HEK293T (cell line): Measurements from ENCODE around the gene TKFC.

ENCODE experiments used
- CTCF ChIA-PET: fragments of 350-600 bp; formaldehyde crosslinking; extraction: SDS; loops from one replicate; lab custom pipeline; 2021; ENCODE audit warnings: antibody characterized with exemption, inconsistent platforms; lab: Yijun Ruan, JAX
- POLR2A ChIA-PET: fragments of 350-600 bp; formaldehyde crosslinking; extraction: SDS; loops from one replicate; lab custom pipeline; 2020; ENCODE audit warnings: antibody characterized with exemption, inconsistent platforms; lab: Yijun Ruan, JAX
- DNase-seq: peaks from one replicate; pipeline ENCODE4 v3.0.0; 2012; ENCODE audit warnings: mixed read lengths; ENCODE audit errors: extremely low spot score
- ARNT ChIP-seq: fragments of 450-650 bp; IDR thresholded peaks from 2 replicates; pipeline ENCODE4 v1.6.1; 2017; ENCODE audit warnings: mild to moderate bottlenecking
- BHLHE40 ChIP-seq: fragments of 450-650 bp; IDR thresholded peaks from 2 replicates; pipeline ENCODE4 v1.6.1; 2016; ENCODE audit warnings: mild to moderate bottlenecking, moderate library complexity, borderline replicate concordance
- CTBP1 ChIP-seq: fragments of 450-650 bp; IDR thresholded peaks from 2 replicates; pipeline ENCODE4 v1.6.1; 2016; ENCODE audit warnings: borderline replicate concordance
- ELF4 ChIP-seq: fragments of 450-650 bp; IDR thresholded peaks from 2 replicates; pipeline ENCODE4 v1.6.1; 2017; ENCODE audit warnings: antibody characterized with exemption
- FOXA1 ChIP-seq: fragments of 450-650 bp; IDR thresholded peaks from 2 replicates; pipeline ENCODE4 v1.6.1; 2016; ENCODE audit warnings: mild to moderate bottlenecking
- FOXK2 ChIP-seq: fragments of 450-650 bp; IDR thresholded peaks from 2 replicates; pipeline ENCODE4 v1.6.1; 2016; ENCODE audit warnings: mild to moderate bottlenecking
- FOXM1 ChIP-seq: fragments of 450-650 bp; IDR thresholded peaks from 2 replicates; pipeline ENCODE4 v1.6.1; 2017; ENCODE audit warnings: mild to moderate bottlenecking, borderline replicate concordance
- HDGF ChIP-seq: fragments of 450-650 bp; IDR thresholded peaks from 2 replicates; pipeline ENCODE4 v1.6.1; 2017; ENCODE audit warnings: antibody characterized with exemption, borderline replicate concordance
- L3MBTL2 ChIP-seq: fragments of 450-650 bp; conservative IDR thresholded peaks from 2 replicates; pipeline ENCODE4 v1.6.1; 2016; ENCODE audit warnings: mild to moderate bottlenecking
- LEF1 ChIP-seq: fragments of 450-650 bp; IDR thresholded peaks from 2 replicates; pipeline ENCODE4 v1.6.1; 2017; ENCODE audit warnings: mild to moderate bottlenecking, borderline replicate concordance
- NFRKB ChIP-seq: fragments of 450-650 bp; IDR thresholded peaks from 2 replicates; pipeline ENCODE4 v1.6.1; 2016; ENCODE audit warnings: mild to moderate bottlenecking, moderate library complexity
- SP1 ChIP-seq: fragments of 450-650 bp; IDR thresholded peaks from 2 replicates; pipeline ENCODE4 v1.6.1; 2017
- SUZ12 ChIP-seq: fragments of 450-650 bp; IDR thresholded peaks from 2 replicates; pipeline ENCODE4 v1.6.1; 2016; ENCODE audit warnings: mild to moderate bottlenecking
- TARDBP ChIP-seq: fragments of 450-650 bp; IDR thresholded peaks from 2 replicates; pipeline ENCODE4 v1.6.1; 2016
- ZNF384 ChIP-seq: fragments of 450-650 bp; IDR thresholded peaks from 2 replicates; pipeline ENCODE4 v1.6.1; 2016
- TF ChIP-seq, protein P1 (sequence below): fragments of 450-650 bp; IDR thresholded peaks from 2 replicates; pipeline ENCODE4 v1.6.1; 2016

TKFC gene

DNA sequence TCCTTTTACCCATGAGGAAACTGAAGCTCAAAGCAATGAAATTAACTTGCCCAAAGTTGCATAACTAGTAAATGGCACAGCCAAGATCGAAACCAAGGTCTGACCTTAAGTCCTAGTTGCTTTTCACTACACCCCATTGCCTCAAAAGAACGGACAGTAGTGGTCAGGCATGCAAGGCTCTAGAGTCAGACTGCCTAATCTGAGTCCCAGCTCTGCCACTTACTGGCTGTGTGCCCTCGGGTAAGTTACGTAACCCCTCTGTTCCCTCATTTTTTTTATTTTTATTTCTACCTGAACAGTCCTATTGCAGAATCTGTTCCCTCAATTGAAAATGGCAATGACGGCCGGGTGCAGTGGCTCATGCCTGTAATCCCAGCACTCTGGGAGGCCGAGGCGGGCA lies 19.0 kb downstream of the TKFC start:
- TF ChIP-seq BHLHE40: no peak
- TF ChIP-seq SUZ12: no peak
- no peak for TF ChIP-seq ZNF384
- no peak for TF ChIP-seq FOXA1
- no peak for TF ChIP-seq LEF1
- TF ChIP-seq SP1: no peak
- TF ChIP-seq NFRKB: no peak
- TF ChIP-seq ELF4: no peak
- no peak for TF ChIP-seq TARDBP
- no peak for TF ChIP-seq FOXK2
- TF ChIP-seq L3MBTL2: no peak
- TF ChIP-seq ARNT: no peak
- TF ChIP-seq CTBP1: no peak
- no peak for TF ChIP-seq FOXM1
- TF ChIP-seq, protein P1, sequence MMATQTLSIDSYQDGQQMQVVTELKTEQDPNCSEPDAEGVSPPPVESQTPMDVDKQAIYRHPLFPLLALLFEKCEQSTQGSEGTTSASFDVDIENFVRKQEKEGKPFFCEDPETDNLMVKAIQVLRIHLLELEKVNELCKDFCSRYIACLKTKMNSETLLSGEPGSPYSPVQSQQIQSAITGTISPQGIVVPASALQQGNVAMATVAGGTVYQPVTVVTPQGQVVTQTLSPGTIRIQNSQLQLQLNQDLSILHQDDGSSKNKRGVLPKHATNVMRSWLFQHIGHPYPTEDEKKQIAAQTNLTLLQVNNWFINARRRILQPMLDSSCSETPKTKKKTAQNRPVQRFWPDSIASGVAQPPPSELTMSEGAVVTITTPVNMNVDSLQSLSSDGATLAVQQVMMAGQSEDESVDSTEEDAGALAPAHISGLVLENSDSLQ: no peak
- no peak for TF ChIP-seq HDGF
- DNase-seq: no peak
- ChIA-PET POLR2A (interaction anchor here (0.6 to 5.3 kb wide), 2 partner anchors 9 to 17 kb away, joined by 3 to 50 read pairs; partner anchors contain the start of genes CYB561A3 and TMEM138), CTCF (no interaction called here)

- ChIA-PET POLR2A (interaction anchor here (1.0 kb wide), 1 partner anchor 10 kb away, joined by 3 read pairs; no protein-coding TSS in a partner anchor), CTCF (interaction anchor here (2.1 kb wide), 1 partner anchor 17 kb away, joined by 8 read pairs; no protein-coding TSS in a partner anchor)
- no peak for DNase-seq
- TF ChIP-seq HDGF: no peak
- TF ChIP-seq LEF1: no peak
- TF ChIP-seq ELF4: no peak
- TF ChIP-seq FOXM1: no peak
- no peak for TF ChIP-seq FOXA1
- no peak for TF ChIP-seq SP1
- TF ChIP-seq L3MBTL2: no peak
- TF ChIP-seq NFRKB: no peak
- TF ChIP-seq ARNT: no peak
- TF ChIP-seq FOXK2: no peak
- TF ChIP-seq BHLHE40: no peak
- TF ChIP-seq CTBP1: no peak
- TF ChIP-seq TARDBP: no peak
- no peak for TF ChIP-seq ZNF384
Observed at GRCh38 chr11:61353131-61354067, 20.4 kb downstream of the TKFC start.

- POLR2A ChIA-PET: no interaction called here
- CTCF ChIA-PET: interaction anchor here (0.6 to 2.1 kb wide), 2 partner anchors 18 to 77 kb away, joined by 8 read pairs; no protein-coding TSS in a partner anchor
- DNase-seq: no peak
Observed at GRCh38 chr11:61354208-61354607, 21.2 kb downstream of the TKFC start.

GRCh38 chr11:61356706-61357105 lies 23.7 kb downstream of the TKFC start:
- ChIA-PET POLR2A (no interaction called here), CTCF (interaction anchor here (0.6 kb wide), 1 partner anchor 60 kb away, joined by 3 read pairs; no protein-coding TSS in a partner anchor)
- TF ChIP-seq LEF1 (no peak), CTBP1 (no peak), FOXK2 (no peak), NFRKB (no peak), FOXA1 (no peak), FOXM1 (no peak), TARDBP (no peak), ZNF384 (no peak), HDGF (no peak), ARNT (no peak)
- TF ChIP-seq, protein P1: no peak
- DNase-seq: no peak

More at GRCh38 chr11:61354208-61354607, 21.2 kb downstream of the TKFC start:
- TF ChIP-seq SP1 (no peak), ARNT (no peak), FOXK2 (no peak)

DNA sequence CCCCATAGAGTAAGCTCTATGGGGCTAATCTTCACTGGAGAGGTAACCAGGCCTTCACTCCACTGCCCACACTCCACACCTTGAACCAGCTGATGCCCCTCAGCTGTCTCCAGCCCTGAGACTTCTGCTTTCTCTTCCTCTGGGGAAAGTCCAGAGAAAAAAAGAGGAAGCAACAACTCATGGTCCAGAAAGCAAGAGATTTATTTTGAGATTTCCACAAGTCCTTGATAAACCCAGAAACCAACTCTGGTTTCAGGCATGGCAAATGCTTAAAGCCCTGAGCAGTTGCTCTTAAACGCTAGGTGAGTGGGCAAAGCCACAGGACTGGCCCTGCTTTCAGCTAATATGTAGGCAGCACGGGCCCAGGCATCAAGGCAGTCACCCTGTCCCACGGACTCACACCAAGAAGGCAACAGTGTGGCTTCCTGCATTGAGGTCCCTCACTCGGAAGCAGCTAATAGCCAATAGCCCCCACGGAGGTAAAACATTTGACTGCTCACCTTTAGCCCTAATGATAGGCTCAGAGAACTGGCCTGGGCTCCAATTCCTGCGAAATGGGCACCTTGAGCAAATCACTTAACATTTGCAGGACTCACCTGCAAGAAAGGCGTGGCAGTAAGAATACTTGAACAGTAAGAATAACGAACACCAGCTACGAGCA lies 24.3 kb downstream of the TKFC start:
- POLR2A ChIA-PET: interaction anchor here (1.3 kb wide), 1 partner anchor 23 kb away, joined by 3 read pairs; no protein-coding TSS in a partner anchor

DNA sequence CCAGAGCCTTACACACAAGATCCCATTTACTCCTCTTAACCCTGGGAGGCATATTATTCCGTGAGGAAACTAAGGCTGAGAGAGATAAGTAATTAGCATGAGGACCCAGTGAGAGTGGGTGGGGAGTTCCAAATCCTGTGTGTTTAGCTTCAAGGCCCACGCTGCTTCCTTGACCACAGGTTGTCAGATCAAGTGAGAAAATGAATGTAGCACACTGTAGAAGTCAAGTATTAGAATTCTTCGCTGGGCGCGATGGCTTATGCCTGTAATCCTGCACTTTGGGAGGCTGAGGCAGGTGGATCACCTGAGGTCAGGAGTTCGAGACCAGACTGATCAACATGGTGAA lies 24.8 kb downstream of the TKFC start:
- CTCF ChIA-PET: interaction anchor here (0.8 kb wide), 1 partner anchor 22 kb away, joined by 3 read pairs; no protein-coding TSS in a partner anchor
- TF ChIP-seq ARNT: no peak
- no peak for TF ChIP-seq FOXK2
- no peak for TF ChIP-seq SUZ12
- TF ChIP-seq ELF4: no peak
- TF ChIP-seq FOXA1: no peak
- no peak for TF ChIP-seq NFRKB
- POLR2A ChIA-PET: interaction anchor here (1.3 kb wide), 1 partner anchor 24 kb away, joined by 3 read pairs; no protein-coding TSS in a partner anchor
- no peak for DNase-seq

More for the DNA sequence above, 24.3 kb downstream of the TKFC start:
- CTCF ChIA-PET: interaction anchor here (0.8 kb wide), 1 partner anchor 21 kb away, joined by 3 read pairs; no protein-coding TSS in a partner anchor
- TF ChIP-seq FOXK2 (no peak), ELF4 (no peak), SUZ12 (no peak), HDGF (no peak), NFRKB (no peak), FOXA1 (no peak), SP1 (no peak), ZNF384 (no peak), L3MBTL2 (no peak)
- DNase-seq: no peak
